ENCODE data around the gene RAB27B.

Gene RAB27B

GRCh38 chr18:54873884-54874255, 45.6 kb downstream of the RAB27B start:
- no peak for TF ChIP-seq CTCF (IDR thresholded peaks at IDR 0.05)

GRCh38 chr18:54875063-54875462, 46.8 kb downstream of the RAB27B start:
- TF ChIP-seq CTCF (IDR thresholded peaks at IDR 0.05): no peak

- no peak for TF ChIP-seq CTCF (IDR thresholded peaks at IDR 0.05)
Observed at GRCh38 chr18:54877076-54877475, 48.8 kb downstream of the RAB27B start.

GRCh38 chr18:54878159-54878622, 49.9 kb downstream of the RAB27B start:
- no peak for TF ChIP-seq CTCF (IDR thresholded peaks at IDR 0.05)

GRCh38 chr18:54878659-54879358, 50.5 kb downstream of the RAB27B start:
- TF ChIP-seq CTCF (IDR thresholded peaks at IDR 0.05): no peak

GRCh38 chr18:54879691-54880090, 51.4 kb downstream of the RAB27B start:
- TF ChIP-seq CTCF (IDR thresholded peaks at IDR 0.05): no peak

- TF ChIP-seq CTCF (IDR thresholded peaks at IDR 0.05): no peak
Observed at GRCh38 chr18:54880395-54881105, 52.3 kb downstream of the RAB27B start.

All from LNCAP (cell line).